ENCODE data around the gene NHERF1.

Gene NHERF1

GRCh38 chr17:74806334-74806733 lies 57.9 kb downstream of the NHERF1 start:
- Histone ChIP-seq H3K4me3 (ENCODE audit: low read depth, low read length) (no peak overlapping the region), H3K27me3 (replicated peaks) (no peaks in the 10 kb centered on the region), H3K27ac (no peak overlapping the region), H3K36me3 (replicated peaks) (peaks cover 11% of the 10 kb centered on the region)
- in situ Hi-C loops (cut with HindIII; ENCODE audit: low pct_ligation_motif_present, low sequenced_read_pairs) = no loop called here
- TF ChIP-seq, protein P1, sequence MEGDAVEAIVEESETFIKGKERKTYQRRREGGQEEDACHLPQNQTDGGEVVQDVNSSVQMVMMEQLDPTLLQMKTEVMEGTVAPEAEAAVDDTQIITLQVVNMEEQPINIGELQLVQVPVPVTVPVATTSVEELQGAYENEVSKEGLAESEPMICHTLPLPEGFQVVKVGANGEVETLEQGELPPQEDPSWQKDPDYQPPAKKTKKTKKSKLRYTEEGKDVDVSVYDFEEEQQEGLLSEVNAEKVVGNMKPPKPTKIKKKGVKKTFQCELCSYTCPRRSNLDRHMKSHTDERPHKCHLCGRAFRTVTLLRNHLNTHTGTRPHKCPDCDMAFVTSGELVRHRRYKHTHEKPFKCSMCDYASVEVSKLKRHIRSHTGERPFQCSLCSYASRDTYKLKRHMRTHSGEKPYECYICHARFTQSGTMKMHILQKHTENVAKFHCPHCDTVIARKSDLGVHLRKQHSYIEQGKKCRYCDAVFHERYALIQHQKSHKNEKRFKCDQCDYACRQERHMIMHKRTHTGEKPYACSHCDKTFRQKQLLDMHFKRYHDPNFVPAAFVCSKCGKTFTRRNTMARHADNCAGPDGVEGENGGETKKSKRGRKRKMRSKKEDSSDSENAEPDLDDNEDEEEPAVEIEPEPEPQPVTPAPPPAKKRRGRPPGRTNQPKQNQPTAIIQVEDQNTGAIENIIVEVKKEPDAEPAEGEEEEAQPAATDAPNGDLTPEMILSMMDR (IDR thresholded peaks at IDR 0.05; ENCODE audit: low read depth, low read length, missing control alignments) = no peak
- DNase-seq = no peak

DNA sequence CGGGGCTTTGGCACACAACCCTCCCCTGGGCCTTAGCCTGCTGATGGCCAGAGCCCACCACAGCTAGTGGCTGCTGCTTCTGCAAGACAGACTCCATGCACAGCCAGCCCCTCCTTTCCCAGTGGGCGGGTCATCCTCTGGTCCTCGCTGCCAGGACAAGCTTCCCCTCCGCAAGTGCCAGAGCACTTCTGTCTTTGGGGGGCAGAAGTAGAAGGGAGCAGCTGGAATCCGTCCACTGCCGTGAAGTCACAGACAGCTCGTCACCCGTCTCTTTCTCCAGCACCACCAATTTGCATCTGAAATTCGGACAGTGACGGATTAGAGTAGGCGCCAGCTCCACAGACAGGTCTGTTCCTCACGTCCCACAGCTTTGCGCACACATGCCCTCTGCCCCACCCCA lies 59.0 kb downstream of the NHERF1 start:
- no peaks in the 10 kb centered on the region for H3K27me3 ChIP-seq (replicated peaks)
- in situ Hi-C loops (cut with HindIII; ENCODE audit: low pct_ligation_motif_present, low sequenced_read_pairs) = no loop called here
- H3K4me3 ChIP-seq (ENCODE audit: low read depth, low read length) = no peak overlapping the region
- H3K36me3 ChIP-seq (replicated peaks) = peaks cover 11% of the 10 kb centered on the region
- no peak for DNase-seq
- H3K27ac ChIP-seq = no peak overlapping the region
- TF ChIP-seq, protein P1 (IDR thresholded peaks at IDR 0.05; ENCODE audit: low read depth, low read length, missing control alignments) = no peak

DNA sequence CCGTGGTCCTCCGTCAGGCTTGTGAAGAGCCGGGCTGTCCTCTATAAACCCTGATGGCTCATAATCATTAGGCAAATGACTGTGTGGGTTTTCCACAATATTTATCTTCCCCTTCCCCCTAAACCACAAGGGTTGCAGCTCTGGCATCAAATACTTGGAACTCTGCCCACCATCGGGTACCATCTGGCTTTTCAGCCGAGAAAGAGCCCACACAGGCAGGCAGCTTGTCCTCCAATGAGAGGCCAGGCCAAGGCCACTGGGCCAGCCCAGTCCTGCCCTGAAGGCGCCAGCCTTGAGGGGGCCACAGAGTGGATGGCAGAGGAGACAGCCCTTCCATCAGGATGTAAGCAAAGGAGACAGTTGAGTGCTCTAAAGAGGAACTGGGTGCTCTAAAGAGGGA lies 59.5 kb downstream of the NHERF1 start:
- Histone ChIP-seq H3K4me3 (ENCODE audit: low read depth, low read length) (no peak overlapping the region), H3K36me3 (replicated peaks) (peaks cover 11% of the 10 kb centered on the region), H3K27me3 (replicated peaks) (no peaks in the 10 kb centered on the region), H3K27ac (no peak overlapping the region)
- TF ChIP-seq, protein P1 (IDR thresholded peaks at IDR 0.05; ENCODE audit: low read depth, low read length, missing control alignments) = no peak
- in situ Hi-C loops (cut with HindIII; ENCODE audit: low pct_ligation_motif_present, low sequenced_read_pairs) = no loop called here
- DNase-seq = no peak

DNA sequence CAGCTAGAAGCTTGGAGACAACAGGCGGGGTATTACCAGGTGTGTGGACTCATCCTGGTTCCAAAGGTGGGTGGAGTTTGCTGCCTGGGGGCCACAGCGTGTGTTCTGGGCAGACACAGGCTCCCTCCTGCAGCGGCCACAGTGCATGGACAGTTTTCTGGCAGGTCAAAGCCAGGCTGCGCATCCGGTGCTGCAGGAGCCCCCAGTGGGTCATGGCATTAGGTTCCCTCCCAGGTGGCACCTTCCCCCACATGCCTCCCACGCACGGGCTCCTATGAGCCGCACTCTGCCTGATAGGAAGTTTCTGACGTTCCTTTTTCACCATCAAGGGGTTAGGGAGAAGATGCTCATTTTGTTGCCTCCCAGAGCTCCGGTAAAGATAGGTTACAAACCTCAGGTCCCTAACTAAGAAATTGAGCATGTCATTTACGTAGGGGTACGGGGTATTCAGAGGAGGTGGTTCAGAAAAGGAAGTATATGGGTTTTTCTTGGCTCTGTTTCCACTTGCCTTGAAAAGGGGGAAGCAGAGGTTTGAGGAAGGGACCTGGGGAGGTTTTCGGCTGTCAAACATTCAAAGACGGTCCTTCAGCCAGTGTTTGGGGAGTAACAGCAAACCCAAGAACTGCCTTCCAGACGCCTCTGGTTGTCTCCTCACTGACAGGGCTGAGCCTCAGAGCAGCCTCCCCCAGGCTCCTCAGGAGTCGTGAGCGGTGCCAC lies 60.4 kb downstream of the NHERF1 start:
- Histone ChIP-seq H3K27ac (no peak overlapping the region), H3K36me3 (replicated peaks) (peaks cover 11% of the 10 kb centered on the region), H3K27me3 (replicated peaks) (no peaks in the 10 kb centered on the region), H3K4me3 (ENCODE audit: low read depth, low read length) (no peak overlapping the region)
- in situ Hi-C loops (cut with HindIII; ENCODE audit: low pct_ligation_motif_present, low sequenced_read_pairs) = no loop called here
- TF ChIP-seq, protein P1 (IDR thresholded peaks at IDR 0.05; ENCODE audit: low read depth, low read length, missing control alignments) = no peak
- no peak for DNase-seq

DNA sequence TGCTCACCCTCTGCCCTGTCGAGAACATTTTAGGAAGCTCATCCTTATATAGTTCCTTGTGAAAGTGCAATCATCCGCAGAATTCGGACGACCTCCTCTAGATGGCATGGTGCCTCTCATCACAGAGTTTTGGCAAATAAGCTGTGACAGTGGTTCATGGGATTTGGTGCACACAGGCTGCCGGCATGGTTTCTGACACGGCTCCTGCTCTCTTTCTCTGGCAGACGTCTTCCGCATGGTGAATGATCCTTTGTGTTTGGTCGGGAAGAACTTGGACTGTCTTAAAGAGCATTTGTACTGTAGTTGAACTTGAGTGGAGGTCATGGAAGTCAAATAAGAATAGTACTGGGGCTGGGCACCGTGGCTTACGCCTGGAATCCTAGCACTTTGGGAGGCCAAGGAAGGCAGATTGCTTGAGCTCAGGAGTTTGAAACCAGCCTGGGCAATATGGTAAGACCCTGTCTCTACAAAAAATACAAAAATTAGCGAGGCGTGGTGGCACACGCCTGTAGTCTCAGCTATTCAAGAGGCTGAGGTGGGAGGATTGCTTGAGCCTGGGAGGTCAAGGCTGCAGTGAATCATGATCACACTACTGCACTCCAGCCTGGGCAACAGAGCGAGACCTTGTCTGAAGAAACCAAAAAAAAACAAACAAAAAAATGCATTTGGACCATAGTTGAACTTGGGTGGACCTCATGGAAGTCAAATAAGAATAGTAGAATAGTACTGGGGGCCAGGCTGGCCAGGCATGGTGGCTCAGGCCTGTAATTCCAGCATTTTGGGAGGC lies 62.5 kb downstream of the NHERF1 start:
- Histone ChIP-seq H3K27me3 (replicated peaks) (no peaks in the 10 kb centered on the region), H3K4me3 (ENCODE audit: low read depth, low read length) (no peak overlapping the region), H3K27ac (no peak overlapping the region), H3K36me3 (replicated peaks) (peaks cover 6% of the 10 kb centered on the region)
- in situ Hi-C loops (cut with HindIII; ENCODE audit: low pct_ligation_motif_present, low sequenced_read_pairs) = no loop called here
- DNase-seq = no peak
- TF ChIP-seq, protein P1 (IDR thresholded peaks at IDR 0.05; ENCODE audit: low read depth, low read length, missing control alignments) = no peak

Data from brain microvascular endothelial cell (primary cell).